Endometrium (tissue), 2 donors: ENCODE measurements around the gene MYL12A.

Experiments
- FAIRE-seq: peaks from 2 replicates; lab custom pipeline; 2012; peaks lifted over from hg19 to GRCh38; lab: Jason Lieb, UNC
- donor health status: control.
- donor health status: control.

MYL12A gene

GRCh38 chr18:3225588-3225987 lies 22.0 kb upstream of the MYL12A start:
- FAIRE-seq = no peak

DNA sequence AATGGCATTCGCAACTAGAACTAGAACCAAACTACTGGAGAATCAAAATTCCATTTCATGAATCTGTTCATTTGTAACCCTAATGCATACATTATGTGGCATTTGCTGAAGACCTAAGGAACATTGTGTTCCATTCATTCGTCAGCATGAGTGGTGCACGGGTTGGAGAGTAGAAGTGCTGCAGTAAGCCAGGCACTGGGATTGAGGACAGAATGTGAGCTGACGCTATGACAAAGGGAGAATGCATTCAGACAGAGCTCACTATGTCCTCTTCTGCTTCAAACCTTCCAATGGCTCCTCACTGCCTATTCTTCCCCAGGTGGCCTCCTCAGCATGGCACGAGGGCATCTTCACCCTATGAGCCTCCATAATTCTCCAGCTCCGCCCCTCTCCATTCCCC lies 21.6 kb upstream of the MYL12A start:
- FAIRE-seq = no peak

DNA sequence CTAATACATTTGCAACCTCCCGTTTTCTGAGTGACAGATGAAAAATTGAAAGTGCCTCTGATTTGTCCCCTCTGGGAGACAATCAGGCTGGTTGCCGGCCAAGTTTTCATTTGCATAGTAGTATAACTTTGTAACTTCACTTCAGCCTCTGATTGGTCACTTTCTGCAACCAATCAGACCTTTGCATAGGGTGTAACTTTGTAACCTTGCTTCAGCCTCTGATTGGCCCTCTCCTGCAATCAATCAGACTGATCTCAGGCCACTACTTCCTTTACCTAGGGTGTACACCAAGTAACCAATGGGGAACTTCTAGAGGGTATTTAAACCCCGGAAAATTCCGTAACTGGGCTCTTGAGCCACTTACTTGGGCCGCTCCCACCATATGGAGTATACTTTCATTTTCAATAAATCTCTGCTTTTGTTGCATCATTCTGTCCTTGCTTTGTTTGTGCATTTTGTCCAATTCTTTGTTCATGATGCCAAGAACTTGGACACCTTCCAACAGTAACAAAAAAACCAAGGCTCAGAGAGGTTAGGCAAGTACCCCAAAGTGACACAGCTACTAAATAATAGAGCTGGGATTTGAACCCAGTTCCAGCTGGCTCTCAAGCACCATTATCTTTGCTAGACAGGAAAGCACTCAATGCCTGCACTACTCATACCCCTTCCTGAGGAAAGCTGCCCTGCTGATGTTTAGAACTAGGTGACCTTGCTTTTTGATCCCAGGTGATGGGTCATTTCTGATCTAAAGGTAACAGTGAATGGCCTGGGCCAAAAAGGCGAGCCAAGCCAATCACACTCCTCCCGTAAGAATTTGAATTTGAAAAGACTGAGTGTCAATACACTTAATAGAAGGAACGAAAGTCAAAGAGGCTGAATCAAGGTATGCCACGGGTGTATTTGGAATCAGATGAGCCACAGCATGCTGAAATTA lies 16.9 kb upstream of the MYL12A start:
- no peak for FAIRE-seq

DNA sequence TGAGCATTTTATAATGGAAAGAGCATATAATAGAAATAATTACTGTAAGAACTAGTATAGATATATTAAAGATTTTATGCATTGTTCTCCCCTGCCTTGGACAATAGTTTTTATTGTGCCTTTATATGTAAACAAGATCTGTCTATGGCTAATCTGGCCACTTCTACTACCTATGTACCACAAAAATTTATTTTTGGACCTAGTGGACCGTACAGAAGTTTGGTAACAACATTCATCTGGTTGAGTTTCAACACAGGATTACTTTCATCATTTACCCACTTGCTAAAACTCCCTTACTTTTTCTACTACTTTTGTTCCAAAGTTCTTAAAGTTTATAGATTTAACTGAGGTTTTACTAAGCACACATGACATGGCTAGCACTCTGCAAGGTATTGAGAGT lies 14.6 kb upstream of the MYL12A start:
- no peak for FAIRE-seq

DNA sequence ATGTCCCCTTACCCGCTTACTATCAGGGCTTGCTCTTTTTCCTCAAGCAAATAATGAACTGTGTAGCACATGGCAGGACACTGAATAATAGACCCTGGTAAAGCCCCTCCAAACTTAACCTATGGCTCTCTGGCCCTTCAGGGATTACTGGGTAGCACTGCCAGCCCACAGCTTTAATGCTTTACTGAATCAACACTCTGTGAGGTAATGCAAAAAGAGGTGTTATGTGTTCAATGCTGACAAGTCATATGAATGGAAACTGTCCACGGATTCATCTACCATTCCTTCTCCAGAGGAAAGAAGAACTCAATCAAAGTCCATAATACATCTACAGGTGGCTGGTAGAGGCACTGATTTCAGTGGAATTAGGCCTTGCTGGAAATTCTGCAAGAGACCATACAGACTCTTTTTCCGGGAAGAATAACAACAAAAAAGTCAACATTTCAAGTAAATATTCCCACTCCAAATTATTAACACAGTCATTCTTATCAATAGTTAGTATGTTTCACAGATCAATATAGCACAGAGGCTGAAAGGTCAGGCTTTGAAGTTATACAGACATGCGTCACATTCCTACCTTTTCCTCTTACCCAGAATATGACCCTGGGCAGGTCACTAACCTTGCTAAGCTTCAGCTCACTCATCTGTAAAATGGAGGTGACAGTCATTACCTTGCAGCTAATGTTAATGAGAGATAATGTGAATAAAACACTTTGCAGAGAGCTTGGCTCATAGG lies 14.0 kb upstream of the MYL12A start:
- no peak for FAIRE-seq

GRCh38 chr18:3234457-3234856 lies 13.1 kb upstream of the MYL12A start:
- no peak for FAIRE-seq

- no peak for FAIRE-seq
Observed at GRCh38 chr18:3235846-3236245, 11.8 kb upstream of the MYL12A start.

GRCh38 chr18:3236470-3236869 lies 11.1 kb upstream of the MYL12A start:
- no peak for FAIRE-seq

GRCh38 chr18:3238742-3239141 lies 8.9 kb upstream of the MYL12A start:
- no peak for FAIRE-seq

- no peak for FAIRE-seq
Observed at GRCh38 chr18:3245185-3245564, 2.4 kb upstream of the MYL12A start.

GRCh38 chr18:3245853-3246634 lies 1.6 kb upstream of the MYL12A start:
- FAIRE-seq = no peak

DNA sequence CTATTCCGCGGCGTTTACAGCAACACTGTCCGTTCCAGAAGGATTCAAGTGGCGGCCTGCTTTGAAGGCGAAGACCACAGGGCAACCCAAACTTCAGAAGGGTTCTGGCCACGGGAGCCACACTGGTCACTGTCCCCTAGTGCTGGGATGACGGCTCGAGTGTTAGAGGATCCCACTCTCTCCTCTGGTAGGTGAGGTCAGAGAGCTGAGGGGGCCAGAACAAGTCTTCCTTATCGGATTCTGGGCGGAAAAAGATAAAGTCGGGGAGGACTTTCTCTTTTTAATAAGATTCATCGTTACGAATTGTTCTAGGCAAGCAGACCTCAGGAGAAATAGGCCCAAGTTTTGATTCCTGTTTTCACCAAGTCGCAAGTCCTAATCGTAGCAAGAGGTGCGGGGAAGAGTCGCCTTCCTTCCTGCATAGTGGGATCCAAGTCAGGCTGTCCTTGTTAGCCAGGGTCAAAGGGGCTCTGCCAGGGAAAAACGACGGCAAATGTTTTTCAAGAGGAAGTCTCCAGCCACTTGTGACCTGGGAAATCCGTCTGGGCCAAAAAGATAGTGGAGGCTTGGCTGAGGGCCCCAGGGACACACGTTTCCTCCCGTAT lies 864 bp upstream of the MYL12A start:
- no peak for FAIRE-seq

- FAIRE-seq = no peak
Observed at GRCh38 chr18:3248062-3248657, 559 bp downstream of the MYL12A start.

DNA sequence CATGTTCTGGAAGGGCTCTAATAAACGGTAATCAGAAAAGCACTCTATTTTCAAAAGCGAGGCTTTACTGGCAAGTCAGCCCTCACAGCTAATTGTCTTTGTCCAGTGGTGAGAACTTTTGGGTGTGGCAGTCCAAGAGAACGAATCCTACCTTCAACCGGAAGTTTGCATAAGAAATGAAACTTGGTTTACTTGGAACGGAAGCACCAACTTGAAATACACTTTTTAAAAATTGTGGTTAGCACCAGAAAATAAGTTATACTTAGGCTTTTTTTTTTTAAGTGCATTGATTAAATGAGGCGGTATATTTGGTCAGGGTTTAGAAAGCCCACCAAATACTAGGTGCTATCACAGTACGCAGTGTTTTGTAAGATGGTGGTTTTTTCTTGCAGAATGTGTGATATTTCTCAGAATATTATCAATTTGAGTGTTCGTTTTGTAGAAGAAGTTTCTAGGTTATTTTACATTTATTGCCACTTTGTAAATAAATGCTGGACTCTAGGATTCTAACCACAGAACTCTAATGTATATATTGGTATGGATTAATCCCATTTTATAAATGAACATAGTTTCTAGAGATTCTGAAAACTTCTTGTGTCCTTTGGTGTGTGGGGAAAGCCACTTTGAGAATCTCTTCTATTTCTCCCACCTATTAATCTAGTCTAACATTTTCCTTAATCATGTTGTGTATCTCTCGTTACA lies 1.2 kb downstream of the MYL12A start:
- FAIRE-seq = peak; percentile 48

GRCh38 chr18:3250237-3251107 lies 2.9 kb downstream of the MYL12A start:
- peak; percentile 53 for FAIRE-seq

- FAIRE-seq = no peak
Observed at GRCh38 chr18:3251249-3251962, 3.8 kb downstream of the MYL12A start.

GRCh38 chr18:3251963-3252277 lies 4.3 kb downstream of the MYL12A start:
- no peak for FAIRE-seq

DNA sequence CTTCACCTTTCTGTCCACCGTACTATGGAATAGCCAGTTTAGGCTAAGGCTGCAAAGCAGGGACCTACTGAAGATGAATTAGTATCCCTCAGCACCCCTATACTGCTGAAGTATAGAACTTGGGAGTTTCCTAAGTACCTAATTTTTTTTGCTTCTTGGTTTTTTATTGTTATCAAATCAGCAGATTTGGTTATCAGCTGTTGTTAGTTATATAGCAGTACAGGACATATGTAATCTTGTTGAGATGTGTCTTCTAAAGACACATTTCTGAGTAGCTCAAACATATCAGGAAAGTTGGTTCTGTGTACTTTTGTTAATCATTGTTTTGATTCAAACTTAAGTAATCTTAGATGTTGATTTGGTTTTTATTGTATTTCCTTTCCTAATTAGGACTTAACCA lies 5.2 kb downstream of the MYL12A start:
- no peak for FAIRE-seq

DNA sequence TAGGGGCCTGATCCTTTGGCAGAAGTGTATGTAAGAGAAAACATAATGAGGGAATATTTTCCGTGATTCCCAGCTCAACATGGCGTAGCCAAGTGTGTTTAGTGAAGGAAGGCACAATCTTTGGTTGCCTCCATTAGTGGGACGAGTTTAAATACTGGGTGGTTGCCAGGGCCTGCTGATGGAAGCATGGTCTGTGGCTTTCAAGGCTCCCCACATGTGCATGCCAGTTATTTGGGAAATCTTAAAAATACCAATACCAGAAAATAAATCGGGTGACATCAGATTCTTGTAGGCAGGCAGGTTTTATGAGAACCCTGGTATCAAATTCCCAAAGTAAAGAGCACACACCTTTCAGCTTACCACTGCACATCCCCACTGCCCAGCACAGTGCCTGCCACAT lies 7.1 kb downstream of the MYL12A start:
- no peak for FAIRE-seq
